ENCODE data around the gene VTCN1.
"Not testable (repeated sequence)": the region's sequence is repeated elsewhere in the genome, so short reads cannot be mapped to it uniquely, and the experiment has no call there.

The VTCN1 gene, protein sequence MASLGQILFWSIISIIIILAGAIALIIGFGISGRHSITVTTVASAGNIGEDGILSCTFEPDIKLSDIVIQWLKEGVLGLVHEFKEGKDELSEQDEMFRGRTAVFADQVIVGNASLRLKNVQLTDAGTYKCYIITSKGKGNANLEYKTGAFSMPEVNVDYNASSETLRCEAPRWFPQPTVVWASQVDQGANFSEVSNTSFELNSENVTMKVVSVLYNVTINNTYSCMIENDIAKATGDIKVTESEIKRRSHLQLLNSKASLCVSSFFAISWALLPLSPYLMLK

DNA sequence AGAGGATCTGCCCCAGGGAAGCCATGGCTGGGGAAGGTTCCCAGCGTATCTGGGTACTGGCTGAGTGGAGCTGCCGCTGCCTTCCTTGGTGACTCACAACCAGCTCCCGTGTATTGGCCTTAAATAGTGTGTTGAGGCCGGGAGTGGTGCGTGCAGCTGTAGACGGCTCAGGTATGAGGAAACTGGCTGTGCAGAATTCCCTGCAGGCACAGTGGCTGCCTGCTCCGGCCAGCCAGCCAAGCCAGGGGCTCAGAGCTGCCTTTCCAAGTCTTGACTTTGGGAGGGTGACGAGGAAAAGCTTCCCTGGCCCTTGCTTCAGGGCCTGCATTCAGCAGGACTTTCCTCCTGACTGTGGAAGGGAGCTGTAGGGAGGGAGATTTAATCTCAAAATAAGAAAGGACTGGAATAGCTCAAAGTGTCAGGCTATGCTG is at the start of gene VTCN1:
VTCN1 (minus strand) TSS at position 97 of the 431 bp plus-strand sequence; CDS start at position 25, 72 bp downstream.
- no peak for DNase-seq (ENCODE audit: low read depth)
- no peak within 1 kb of the TSS for H3K4me3 ChIP-seq (ENCODE audit: low read length)
- TF ChIP-seq, protein P1, sequence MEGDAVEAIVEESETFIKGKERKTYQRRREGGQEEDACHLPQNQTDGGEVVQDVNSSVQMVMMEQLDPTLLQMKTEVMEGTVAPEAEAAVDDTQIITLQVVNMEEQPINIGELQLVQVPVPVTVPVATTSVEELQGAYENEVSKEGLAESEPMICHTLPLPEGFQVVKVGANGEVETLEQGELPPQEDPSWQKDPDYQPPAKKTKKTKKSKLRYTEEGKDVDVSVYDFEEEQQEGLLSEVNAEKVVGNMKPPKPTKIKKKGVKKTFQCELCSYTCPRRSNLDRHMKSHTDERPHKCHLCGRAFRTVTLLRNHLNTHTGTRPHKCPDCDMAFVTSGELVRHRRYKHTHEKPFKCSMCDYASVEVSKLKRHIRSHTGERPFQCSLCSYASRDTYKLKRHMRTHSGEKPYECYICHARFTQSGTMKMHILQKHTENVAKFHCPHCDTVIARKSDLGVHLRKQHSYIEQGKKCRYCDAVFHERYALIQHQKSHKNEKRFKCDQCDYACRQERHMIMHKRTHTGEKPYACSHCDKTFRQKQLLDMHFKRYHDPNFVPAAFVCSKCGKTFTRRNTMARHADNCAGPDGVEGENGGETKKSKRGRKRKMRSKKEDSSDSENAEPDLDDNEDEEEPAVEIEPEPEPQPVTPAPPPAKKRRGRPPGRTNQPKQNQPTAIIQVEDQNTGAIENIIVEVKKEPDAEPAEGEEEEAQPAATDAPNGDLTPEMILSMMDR (conservative IDR thresholded peaks at IDR 0.05; ENCODE audit: low read depth, low read length), result no peak

- H3K4me3 ChIP-seq (ENCODE audit: low read length), result no peak overlapping the region
- TF ChIP-seq, protein P1 (conservative IDR thresholded peaks at IDR 0.05; ENCODE audit: low read depth, low read length), result no peak
- no peak for DNase-seq (ENCODE audit: low read depth)
Observed at GRCh38 chr1:117258791-117259190, 48.1 kb upstream of the VTCN1 start.

- not testable (repeated sequence) for H3K4me3 ChIP-seq (ENCODE audit: low read length); DNase-seq (ENCODE audit: low read depth)
Observed at GRCh38 chr1:117258075-117258474, 47.3 kb upstream of the VTCN1 start.

- H3K4me3 ChIP-seq (ENCODE audit: low read length), result no peak overlapping the region
- TF ChIP-seq, protein P1 (conservative IDR thresholded peaks at IDR 0.05; ENCODE audit: low read depth, low read length), result no peak
- DNase-seq (ENCODE audit: low read depth), result no peak
Observed at GRCh38 chr1:117257291-117257690, 46.6 kb upstream of the VTCN1 start.

GRCh38 chr1:117250061-117250606 is 39.4 kb upstream of the VTCN1 start:
- H3K4me3 ChIP-seq (ENCODE audit: low read length), result no peak overlapping the region
- TF ChIP-seq, protein P1 (conservative IDR thresholded peaks at IDR 0.05; ENCODE audit: low read depth, low read length), result no peak
- no peak for DNase-seq (ENCODE audit: low read depth)

- no peak for DNase-seq (ENCODE audit: low read depth)
- TF ChIP-seq, protein P1 (conservative IDR thresholded peaks at IDR 0.05; ENCODE audit: low read depth, low read length), result no peak
- no peak overlapping the region for H3K4me3 ChIP-seq (ENCODE audit: low read length)
Observed at GRCh38 chr1:117244971-117245370, 34.2 kb upstream of the VTCN1 start.

DNA sequence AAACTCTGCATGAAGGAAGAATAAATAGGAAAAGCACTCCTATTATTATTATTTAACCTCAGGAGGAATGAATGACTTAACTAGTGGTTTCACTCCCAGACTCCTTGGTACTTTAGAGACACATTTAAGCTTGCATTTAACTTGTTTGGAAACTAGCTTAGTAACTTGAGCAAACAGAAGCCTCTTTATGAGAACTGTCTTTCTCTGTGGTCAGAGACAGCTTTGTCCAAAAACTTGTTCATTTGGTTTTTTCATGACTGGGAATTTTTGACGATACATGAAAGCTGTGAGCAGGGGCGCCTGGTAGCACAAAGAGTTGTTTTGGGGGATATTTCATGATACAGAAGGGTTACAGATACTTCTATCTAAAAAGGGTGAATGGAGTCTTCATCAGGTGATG is 33.6 kb upstream of the VTCN1 start:
- H3K4me3 ChIP-seq (ENCODE audit: low read length), result no peak overlapping the region
- TF ChIP-seq, protein P1 (conservative IDR thresholded peaks at IDR 0.05; ENCODE audit: low read depth, low read length), result no peak
- DNase-seq (ENCODE audit: low read depth), result no peak

Measured in retinal pigment epithelial cell (primary cell).